HepG2 (cell line): ENCODE results near the gene KLF6. TPM values are rescaled to one million over a fixed set of nuclear protein-coding genes. Genes with fewer than 3 reads are reported as not detected.

Experiments used
- ATF3 ChIP-seq: sonication (generic); formaldehyde crosslinking; IDR thresholded peaks from 2 replicates; pipeline ENCODE4 v1.4.0; 2020; ENCODE audit warnings: missing genetic modification reagents
- ATRX ChIP-seq: sonication (generic); formaldehyde crosslinking; IDR thresholded peaks from 2 replicates; pipeline ENCODE4 v1.4.0; 2020; ENCODE audit warnings: missing genetic modification reagents, borderline replicate concordance
- FIP1L1 ChIP-seq: fragments of 200-400 bp; formaldehyde crosslinking; IDR thresholded peaks from 2 replicates; pipeline ENCODE4 v1.6.1; 2018; ENCODE audit warnings: low read depth, mild to moderate bottlenecking, low read length, moderate library complexity, borderline replicate concordance; ENCODE audit not compliant: insufficient read depth
- FOXA3 ChIP-seq: IDR thresholded peaks from 2 replicates; pipeline ENCODE4 v1.6.1; 2016; ENCODE audit warnings: missing genetic modification reagents, missing compliant biosample characterization
- HDAC6 ChIP-seq: fragments of 200-600 bp; sonication (generic); IDR thresholded peaks from 2 replicates; pipeline ENCODE4 v1.7.0; 2017; ENCODE audit warnings: mild to moderate bottlenecking, antibody characterized with exemption, low read length, low read depth
- HNRNPL ChIP-seq: fragments of 200-400 bp; formaldehyde crosslinking; IDR thresholded peaks from 2 replicates; pipeline ENCODE4 v1.6.1; 2017; ENCODE audit warnings: mild to moderate bottlenecking, low read depth, low read length
- KAT7 ChIP-seq: IDR thresholded peaks from 2 replicates; pipeline ENCODE4 v1.6.1; 2018; ENCODE audit warnings: borderline replicate concordance, missing compliant biosample characterization
- MAFK ChIP-seq, 2 experiments: IDR thresholded peaks in 1 of 2; conservative IDR thresholded peaks in 1 of 2; 2 replicates each; pipeline ENCODE4 v1.6.1; 2011; ENCODE audit warnings: improper control_type of control experiment in 2 of 2, low read length in 2 of 2
- MAZ ChIP-seq, 2 experiments: sonication (generic) in 1 of 2; formaldehyde crosslinking in 1 of 2; IDR thresholded peaks; 2 replicates each; pipeline versions ENCODE4 v1.5.0 to v1.6.1; 2012 to 2020; ENCODE audit warnings: low read depth in 2 of 2, mild to moderate bottlenecking in 2 of 2, borderline replicate concordance in 1 of 2, improper control_type of control experiment in 1 of 2, low read length in 1 of 2, missing genetic modification reagents in 1 of 2, moderate library complexity in 1 of 2
- PHF21A ChIP-seq: sonication (generic); formaldehyde crosslinking; IDR thresholded peaks from 2 replicates; pipeline ENCODE4 v1.5.0; 2020; ENCODE audit warnings: mild to moderate bottlenecking, missing genetic modification reagents
- POLR2G ChIP-seq: fragments of 200-400 bp; formaldehyde crosslinking; IDR thresholded peaks from 2 replicates; pipeline ENCODE4 v1.6.1; 2018; ENCODE audit warnings: mild to moderate bottlenecking, low read depth, low read length, moderate library complexity
- RARA ChIP-seq: IDR thresholded peaks from 2 replicates; pipeline ENCODE4 v1.6.1; 2016; ENCODE audit warnings: missing genetic modification reagents, missing compliant biosample characterization
- RELA ChIP-seq: sonication (generic); formaldehyde crosslinking; IDR thresholded peaks from 2 replicates; pipeline ENCODE4 v1.4.0; 2020; ENCODE audit warnings: missing genetic modification reagents
- RFX1 ChIP-seq: fragments of 450-650 bp; IDR thresholded peaks from 2 replicates; pipeline ENCODE4 v1.6.1; 2017
- RFX5 ChIP-seq: IDR thresholded peaks from 2 replicates; pipeline ENCODE4 v1.6.1; 2011; ENCODE audit warnings: low read depth, low read length, improper control_type of control experiment
- YEATS4 ChIP-seq: sonication (generic); formaldehyde crosslinking; IDR thresholded peaks from 2 replicates; pipeline ENCODE4 v1.4.0; 2020; ENCODE audit warnings: missing genetic modification reagents, borderline replicate concordance
- ZFP36L2 ChIP-seq: sonication (generic); formaldehyde crosslinking; IDR thresholded peaks from 2 replicates; pipeline ENCODE4 v1.4.0; 2020; ENCODE audit warnings: missing genetic modification reagents
- polyA plus RNA-seq, 8 experiments: library from polyadenylated mRNA; depleted of rRNA in 3 of 8; stranded (reverse) in 7 of 8; unstranded in 1 of 8; fragments of >200 nt; fragmentation: Illumina TruSeq in 4 of 8; extraction: Trizol in 4 of 8; gene quantifications; 2 replicates each; pipeline versions ENCODE4 v1.2.1 to v1.2.3, GENCODE V29; 2011 to 2016; ENCODE audit warnings: low read depth in 4 of 8, missing spikeins in 1 of 8, mixed read lengths in 1 of 8; ENCODE audit not compliant: insufficient read depth in 1 of 8
- total RNA-seq, 5 experiments: library from RNA; depleted of rRNA; stranded (reverse); fragments of >200 nt; fragmentation: Illumina TruSeq; extraction: Trizol; gene quantifications; 2 replicates each; pipeline ENCODE4 v1.2.3, GENCODE V29; 2016; ENCODE audit warnings: low read depth in 1 of 5
- TF ChIP-seq, protein P1 (sequence below): sonication (generic); formaldehyde crosslinking; IDR thresholded peaks from 2 replicates; pipeline ENCODE4 v1.4.0; 2020; ENCODE audit warnings: mild to moderate bottlenecking, missing genetic modification reagents
- TF ChIP-seq, protein P2 (sequence below): sonication (generic); formaldehyde crosslinking; IDR thresholded peaks from 2 replicates; pipeline ENCODE4 v1.5.1; 2020; ENCODE audit warnings: mild to moderate bottlenecking, moderate library complexity, missing genetic modification reagents
- TF ChIP-seq, protein P3 (sequence below): sonication (generic); formaldehyde crosslinking; IDR thresholded peaks from 2 replicates; pipeline ENCODE4 v1.8.1; 2023; ENCODE audit warnings: mild to moderate bottlenecking, missing genetic modification reagents

KLF6 gene
- total and polyA plus RNA-seq, 2 of the 13 experiments (the other 11 are each of a cell fraction or from before 2014, with no cell fraction given): 27.0 to 71.9 TPM

DNA sequence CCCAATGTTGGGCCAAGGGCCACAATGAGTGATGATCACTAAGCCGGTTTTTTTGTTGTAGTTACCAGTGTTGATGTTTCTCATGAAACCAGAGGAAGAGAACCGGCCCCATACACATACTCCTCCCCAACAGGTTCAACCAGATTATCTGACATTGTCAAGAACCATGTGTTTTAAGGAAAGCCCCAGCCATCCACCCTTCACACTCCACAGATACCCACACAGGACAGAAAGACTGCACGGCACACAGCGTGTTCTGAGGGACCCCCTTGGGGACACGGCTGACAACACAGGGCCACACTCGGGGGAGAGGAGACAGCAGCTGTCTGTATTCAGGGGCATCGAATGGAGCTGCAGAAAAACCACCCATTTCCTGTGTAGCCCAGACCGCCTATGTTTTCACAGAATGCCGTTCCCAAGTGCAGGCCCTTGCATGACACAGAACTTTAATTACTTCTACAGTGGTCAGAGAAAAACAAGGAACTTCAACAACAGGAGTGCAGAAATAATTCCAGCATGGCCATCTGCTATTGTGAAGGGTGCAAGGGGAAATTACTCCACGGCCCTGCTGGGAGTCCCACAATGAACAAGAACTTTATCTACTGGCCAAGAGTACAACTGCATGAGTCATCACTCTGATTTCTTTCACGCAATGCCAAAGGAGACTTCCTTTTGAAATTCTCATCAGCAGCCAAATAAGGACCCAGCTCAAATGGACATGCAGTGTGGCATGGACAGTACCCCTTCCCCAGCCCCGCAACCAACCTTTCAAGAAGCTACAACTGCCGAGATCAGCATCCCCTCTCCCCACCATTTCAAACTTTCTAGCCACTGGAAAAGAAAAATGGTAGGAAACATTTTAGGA, 2.3 kb downstream of the KLF6 start (continued):
- TF ChIP-seq ATF3 (peak; percentile 83), HNRNPL (0 out of 2 replicates have a peak, but pooled peaks have one; percentile 8), ATRX (CRISPR knock-in tag) (no peak), RFX5 (no peak), HDAC6 (no peak), PHF21A (peak; percentile 25; the same call in 1 of the 2 replicates), RELA (no peak), FIP1L1 (0 out of 2 replicates have a peak, but pooled peaks have one; percentile 13), MAZ (IDR thresholded peaks at IDR 0.05; ENCODE audit: borderline replicate concordance, low read depth, low read length) (no peak), MAZ (CRISPR knock-in tag; IDR thresholded peaks at IDR 0.05; ENCODE audit: low read depth) (0 out of 2 replicates have a peak, but pooled peaks have one; percentile 34), FOXA3 (CRISPR knock-in tag) (peak; percentile 20; the same call in 1 of the 2 replicates), KAT7 (CRISPR knock-in tag) (no peak), RARA (CRISPR knock-in tag) (0 out of 2 replicates have a peak, but pooled peaks have one; percentile 18), YEATS4 (CRISPR knock-in tag) (no peak), ZFP36L2 (CRISPR knock-in tag) (no peak), POLR2G (peak; percentile 51), MAFK (conservative IDR thresholded peaks at IDR 0.05 in 1 of 2, IDR thresholded peaks at IDR 0.05 in 1 of 2; ENCODE audit: low read length in 2 of 2) (peak; percentile 21 to 36; a peak in 2 of 4 replicates), RFX1 (peak; percentile 6; the same call in 1 of the 2 replicates)
- TF ChIP-seq, protein P1, sequence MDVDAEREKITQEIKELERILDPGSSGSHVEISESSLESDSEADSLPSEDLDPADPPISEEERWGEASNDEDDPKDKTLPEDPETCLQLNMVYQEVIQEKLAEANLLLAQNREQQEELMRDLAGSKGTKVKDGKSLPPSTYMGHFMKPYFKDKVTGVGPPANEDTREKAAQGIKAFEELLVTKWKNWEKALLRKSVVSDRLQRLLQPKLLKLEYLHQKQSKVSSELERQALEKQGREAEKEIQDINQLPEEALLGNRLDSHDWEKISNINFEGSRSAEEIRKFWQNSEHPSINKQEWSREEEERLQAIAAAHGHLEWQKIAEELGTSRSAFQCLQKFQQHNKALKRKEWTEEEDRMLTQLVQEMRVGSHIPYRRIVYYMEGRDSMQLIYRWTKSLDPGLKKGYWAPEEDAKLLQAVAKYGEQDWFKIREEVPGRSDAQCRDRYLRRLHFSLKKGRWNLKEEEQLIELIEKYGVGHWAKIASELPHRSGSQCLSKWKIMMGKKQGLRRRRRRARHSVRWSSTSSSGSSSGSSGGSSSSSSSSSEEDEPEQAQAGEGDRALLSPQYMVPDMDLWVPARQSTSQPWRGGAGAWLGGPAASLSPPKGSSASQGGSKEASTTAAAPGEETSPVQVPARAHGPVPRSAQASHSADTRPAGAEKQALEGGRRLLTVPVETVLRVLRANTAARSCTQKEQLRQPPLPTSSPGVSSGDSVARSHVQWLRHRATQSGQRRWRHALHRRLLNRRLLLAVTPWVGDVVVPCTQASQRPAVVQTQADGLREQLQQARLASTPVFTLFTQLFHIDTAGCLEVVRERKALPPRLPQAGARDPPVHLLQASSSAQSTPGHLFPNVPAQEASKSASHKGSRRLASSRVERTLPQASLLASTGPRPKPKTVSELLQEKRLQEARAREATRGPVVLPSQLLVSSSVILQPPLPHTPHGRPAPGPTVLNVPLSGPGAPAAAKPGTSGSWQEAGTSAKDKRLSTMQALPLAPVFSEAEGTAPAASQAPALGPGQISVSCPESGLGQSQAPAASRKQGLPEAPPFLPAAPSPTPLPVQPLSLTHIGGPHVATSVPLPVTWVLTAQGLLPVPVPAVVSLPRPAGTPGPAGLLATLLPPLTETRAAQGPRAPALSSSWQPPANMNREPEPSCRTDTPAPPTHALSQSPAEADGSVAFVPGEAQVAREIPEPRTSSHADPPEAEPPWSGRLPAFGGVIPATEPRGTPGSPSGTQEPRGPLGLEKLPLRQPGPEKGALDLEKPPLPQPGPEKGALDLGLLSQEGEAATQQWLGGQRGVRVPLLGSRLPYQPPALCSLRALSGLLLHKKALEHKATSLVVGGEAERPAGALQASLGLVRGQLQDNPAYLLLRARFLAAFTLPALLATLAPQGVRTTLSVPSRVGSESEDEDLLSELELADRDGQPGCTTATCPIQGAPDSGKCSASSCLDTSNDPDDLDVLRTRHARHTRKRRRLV: no peak
- TF ChIP-seq, protein P2, sequence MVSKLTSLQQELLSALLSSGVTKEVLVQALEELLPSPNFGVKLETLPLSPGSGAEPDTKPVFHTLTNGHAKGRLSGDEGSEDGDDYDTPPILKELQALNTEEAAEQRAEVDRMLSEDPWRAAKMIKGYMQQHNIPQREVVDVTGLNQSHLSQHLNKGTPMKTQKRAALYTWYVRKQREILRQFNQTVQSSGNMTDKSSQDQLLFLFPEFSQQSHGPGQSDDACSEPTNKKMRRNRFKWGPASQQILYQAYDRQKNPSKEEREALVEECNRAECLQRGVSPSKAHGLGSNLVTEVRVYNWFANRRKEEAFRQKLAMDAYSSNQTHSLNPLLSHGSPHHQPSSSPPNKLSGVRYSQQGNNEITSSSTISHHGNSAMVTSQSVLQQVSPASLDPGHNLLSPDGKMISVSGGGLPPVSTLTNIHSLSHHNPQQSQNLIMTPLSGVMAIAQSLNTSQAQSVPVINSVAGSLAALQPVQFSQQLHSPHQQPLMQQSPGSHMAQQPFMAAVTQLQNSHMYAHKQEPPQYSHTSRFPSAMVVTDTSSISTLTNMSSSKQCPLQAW: 0 out of 2 replicates have a peak, but pooled peaks have one; percentile 13
- TF ChIP-seq, protein P3, sequence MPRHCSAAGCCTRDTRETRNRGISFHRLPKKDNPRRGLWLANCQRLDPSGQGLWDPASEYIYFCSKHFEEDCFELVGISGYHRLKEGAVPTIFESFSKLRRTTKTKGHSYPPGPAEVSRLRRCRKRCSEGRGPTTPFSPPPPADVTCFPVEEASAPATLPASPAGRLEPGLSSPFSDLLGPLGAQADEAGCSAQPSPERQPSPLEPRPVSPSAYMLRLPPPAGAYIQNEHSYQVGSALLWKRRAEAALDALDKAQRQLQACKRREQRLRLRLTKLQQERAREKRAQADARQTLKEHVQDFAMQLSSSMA (CRISPR knock-in tag): no peak
